HEK293T (cell line): ENCODE measurements around the gene TIRAP.

ENCODE experiments used
- ARNT ChIP-seq: fragments of 450-650 bp; IDR thresholded peaks from 2 replicates; pipeline ENCODE4 v1.6.1; 2017; ENCODE audit warnings: mild to moderate bottlenecking
- BHLHE40 ChIP-seq: fragments of 450-650 bp; IDR thresholded peaks from 2 replicates; pipeline ENCODE4 v1.6.1; 2016; ENCODE audit warnings: mild to moderate bottlenecking, moderate library complexity, borderline replicate concordance
- ELF4 ChIP-seq: fragments of 450-650 bp; IDR thresholded peaks from 2 replicates; pipeline ENCODE4 v1.6.1; 2017; ENCODE audit warnings: antibody characterized with exemption
- FOXA1 ChIP-seq: fragments of 450-650 bp; IDR thresholded peaks from 2 replicates; pipeline ENCODE4 v1.6.1; 2016; ENCODE audit warnings: mild to moderate bottlenecking
- FOXK2 ChIP-seq: fragments of 450-650 bp; IDR thresholded peaks from 2 replicates; pipeline ENCODE4 v1.6.1; 2016; ENCODE audit warnings: mild to moderate bottlenecking
- FOXM1 ChIP-seq: fragments of 450-650 bp; IDR thresholded peaks from 2 replicates; pipeline ENCODE4 v1.6.1; 2017; ENCODE audit warnings: mild to moderate bottlenecking, borderline replicate concordance
- HDGF ChIP-seq: fragments of 450-650 bp; IDR thresholded peaks from 2 replicates; pipeline ENCODE4 v1.6.1; 2017; ENCODE audit warnings: antibody characterized with exemption, borderline replicate concordance
- LEF1 ChIP-seq: fragments of 450-650 bp; IDR thresholded peaks from 2 replicates; pipeline ENCODE4 v1.6.1; 2017; ENCODE audit warnings: mild to moderate bottlenecking, borderline replicate concordance
- NFRKB ChIP-seq: fragments of 450-650 bp; IDR thresholded peaks from 2 replicates; pipeline ENCODE4 v1.6.1; 2016; ENCODE audit warnings: mild to moderate bottlenecking, moderate library complexity
- SP1 ChIP-seq: fragments of 450-650 bp; IDR thresholded peaks from 2 replicates; pipeline ENCODE4 v1.6.1; 2017
- SUZ12 ChIP-seq: fragments of 450-650 bp; IDR thresholded peaks from 2 replicates; pipeline ENCODE4 v1.6.1; 2016; ENCODE audit warnings: mild to moderate bottlenecking
- ZNF384 ChIP-seq: fragments of 450-650 bp; IDR thresholded peaks from 2 replicates; pipeline ENCODE4 v1.6.1; 2016

- TF ChIP-seq ZNF384 (no peak), ARNT (no peak), BHLHE40 (no peak), ELF4 (no peak), FOXK2 (no peak), FOXM1 (no peak), SP1 (no peak), LEF1 (no peak), SUZ12 (no peak), HDGF (no peak), NFRKB (no peak), FOXA1 (no peak)
Measured at GRCh38 chr11:126281666-126282175, 1.2 kb upstream of the TIRAP start.
